Smooth muscle cell (in vitro differentiated cells): ENCODE results near the gene CXCR5. TPM values are rescaled to one million over a fixed set of nuclear protein-coding genes. Genes with fewer than 3 reads are reported as not detected.

Experiments used
- DNase-seq: peaks from one replicate; lab custom pipeline; 2025; ENCODE audit not compliant: unreplicated experiment; lab: John Stamatoyannopoulos, UW
- H2AFZ ChIP-seq: fragments of 200-600 bp; sonication (generic); 2 replicates; pipeline ENCODE4 v1.6.0; 2016; ENCODE audit warnings: antibody characterized with exemption, low read depth, mild to moderate bottlenecking
- H3F3A ChIP-seq: fragments of 200-600 bp; sonication (generic); 2 replicates; pipeline ENCODE4 v1.6.0; 2017; ENCODE audit warnings: antibody characterized with exemption, low read depth
- H3K27ac ChIP-seq: fragments of 200-600 bp; sonication (generic); 2 replicates; pipeline ENCODE4 v1.5.1; 2016; ENCODE audit warnings: low read depth, mild to moderate bottlenecking
- H3K27me3 ChIP-seq: fragments of 200-600 bp; sonication (generic); 2 replicates; pipeline ENCODE4 v1.6.1; 2016; ENCODE audit warnings: low read depth, mild to moderate bottlenecking
- H3K36me3 ChIP-seq: fragments of 200-600 bp; sonication (generic); 2 replicates; pipeline ENCODE4 v1.5.1; 2016; ENCODE audit warnings: low read depth
- H3K4me1 ChIP-seq: fragments of 200-600 bp; sonication (generic); 2 replicates; pipeline ENCODE4 v1.5.1; 2016; ENCODE audit warnings: low read depth
- H3K4me2 ChIP-seq: fragments of 200-600 bp; sonication (generic); 2 replicates; pipeline ENCODE4 v1.6.0; 2016; ENCODE audit warnings: mild to moderate bottlenecking
- H3K4me3 ChIP-seq: fragments of 200-600 bp; sonication (generic); 2 replicates; pipeline ENCODE4 v1.5.1; 2016; ENCODE audit warnings: mild to moderate bottlenecking
- H3K79me2 ChIP-seq: fragments of 200-600 bp; sonication (generic); 2 replicates; pipeline ENCODE4 v1.6.0; 2016; ENCODE audit warnings: low read depth, mild to moderate bottlenecking
- H3K9ac ChIP-seq: fragments of 200-600 bp; sonication (generic); 2 replicates; pipeline ENCODE4 v1.6.0; 2016; ENCODE audit warnings: low read depth
- H3K9me3 ChIP-seq: fragments of 200-600 bp; sonication (generic); replicated peaks from 2 replicates; pipeline ENCODE4 v1.5.1; 2016; ENCODE audit warnings: low read depth
- H4K20me1 ChIP-seq: fragments of 200-600 bp; sonication (generic); 2 replicates; pipeline ENCODE4 v1.6.0; 2016; ENCODE audit warnings: low read depth
- CTCF ChIP-seq: fragments of 200-600 bp; sonication (generic); IDR thresholded peaks from 2 replicates; pipeline ENCODE4 v1.5.1; 2017; ENCODE audit warnings: borderline replicate concordance, mild to moderate bottlenecking, antibody characterized with exemption; ENCODE audit not compliant: insufficient read depth, poor library complexity, severe bottlenecking
- WGBS: methylation state at CpG from one replicate; pipeline ENCODE4 v1.1.7; 2016; ENCODE audit warnings: low lambda C conversion rate; 5-methylcytosine and 5-hydroxymethylcytosine counted together
- polyA plus RNA-seq: library from polyadenylated mRNA; unstranded; fragments of >200 nt; fragmentation: Nextera tagmentation; extraction: Ambion mirVana; gene quantifications from 2 replicates; pipeline ENCODE4 v1.2.1, GENCODE V29; 2016
- total RNA-seq: library from RNA; depleted of rRNA; stranded (reverse); fragments of >200 nt; gene quantifications from 2 replicates; pipeline ENCODE4 v1.2.3, GENCODE V29; 2014

The CXCR5 gene
- total and polyA plus RNA-seq, 2 experiments from 2014 or later = not detected

- Histone ChIP-seq H3F3A (no peaks in the 10 kb centered on the region), H3K27ac (no peak overlapping the region), H3K79me2 (no peaks in the 10 kb centered on the region), H4K20me1 (no peaks in the 10 kb centered on the region), H3K27me3 (no peaks in the 10 kb centered on the region), H3K4me3 (no peak overlapping the region), H2AFZ (no peak overlapping the region), H3K9ac (no peak overlapping the region), H3K4me2 (no peak overlapping the region), H3K4me1 (no peaks in the 10 kb centered on the region), H3K9me3 (no peaks in the 10 kb centered on the region), H3K36me3 (no peaks in the 10 kb centered on the region)
- DNase-seq = no peak
- no peak for TF ChIP-seq CTCF
- WGBS = 97% methylated on average over 2 of the region's 2 CpGs
These were observed 40.1 kb upstream of the CXCR5 start for GRCh38 chr11:118843565-118843964.

GRCh38 chr11:118845369-118845768, 38.3 kb upstream of the CXCR5 start:
- Histone ChIP-seq H3K4me3 (no peak overlapping the region), H3F3A (no peaks in the 10 kb centered on the region), H3K79me2 (no peaks in the 10 kb centered on the region), H4K20me1 (no peaks in the 10 kb centered on the region), H3K27ac (peak overlapping the region; percentile 47), H3K4me1 (no peaks in the 10 kb centered on the region), H3K9ac (no peak overlapping the region), H3K4me2 (peak overlapping the region; percentile 46), H3K9me3 (no peaks in the 10 kb centered on the region), H2AFZ (peak overlapping the region; percentile 34), H3K27me3 (no peaks in the 10 kb centered on the region), H3K36me3 (no peaks in the 10 kb centered on the region)
- no peak for TF ChIP-seq CTCF
- DNase-seq = no peak

- WGBS = 88% methylated on average over 3 of the region's 3 CpGs
- no peaks in the 10 kb centered on the region for H4K20me1 ChIP-seq
- no peak overlapping the region for H3K9ac ChIP-seq
- H3K27ac ChIP-seq = no peak overlapping the region
- H3K9me3 ChIP-seq = no peaks in the 10 kb centered on the region
- no peak overlapping the region for H3K4me2 ChIP-seq
- H3K4me3 ChIP-seq = no peak overlapping the region
- no peaks in the 10 kb centered on the region for H3F3A ChIP-seq
- TF ChIP-seq CTCF = no peak
- no peaks in the 10 kb centered on the region for H3K27me3 ChIP-seq
- no peaks in the 10 kb centered on the region for H3K36me3 ChIP-seq
- no peaks in the 10 kb centered on the region for H3K4me1 ChIP-seq
- no peak overlapping the region for H2AFZ ChIP-seq
- H3K79me2 ChIP-seq = no peaks in the 10 kb centered on the region
- no peak for DNase-seq
These were observed 37.3 kb upstream of the CXCR5 start for GRCh38 chr11:118846181-118846935.

GRCh38 chr11:118849825-118850224, 33.9 kb upstream of the CXCR5 start:
- H3K79me2 ChIP-seq = no peaks in the 10 kb centered on the region
- H3F3A ChIP-seq = no peaks in the 10 kb centered on the region
- H3K4me1 ChIP-seq = no peaks in the 10 kb centered on the region
- no peak for DNase-seq
- no peak overlapping the region for H3K27ac ChIP-seq
- no peaks in the 10 kb centered on the region for H3K27me3 ChIP-seq
- H4K20me1 ChIP-seq = no peaks in the 10 kb centered on the region
- WGBS = 96% methylated on average over 4 of the region's 4 CpGs
- no peak overlapping the region for H3K4me2 ChIP-seq
- H3K36me3 ChIP-seq = no peaks in the 10 kb centered on the region
- H2AFZ ChIP-seq = no peak overlapping the region
- H3K4me3 ChIP-seq = no peak overlapping the region
- TF ChIP-seq CTCF = no peak
- H3K9me3 ChIP-seq = no peaks in the 10 kb centered on the region
- H3K9ac ChIP-seq = no peak overlapping the region
